Cardiac fibroblast (primary cell): ENCODE data around the gene FANCI.

Experiments
- DNase-seq, 2 donors: peaks; one replicate each; pipeline versions ENCODE4 v3.0.0 to v3.0.0-alpha.2; 2010; ENCODE audit warnings: low read depth in 2 of 2
- H3K4me3 ChIP-seq, 2 donors: replicated peaks in 1 of 2; 1 replicate in 1 of 2; 2 replicates in 1 of 2; pipeline ENCODE4 v1.5.1; 2011; ENCODE audit warnings: low read depth in 2 of 2, low read length in 2 of 2, mild to moderate bottlenecking in 2 of 2, moderate library complexity in 1 of 2
- CTCF ChIP-seq: IDR thresholded peaks from one replicate; pipeline ENCODE4 v1.5.1; 2011; ENCODE audit warnings: low read depth, mild to moderate bottlenecking, low read length, inconsistent platforms

FANCI gene

GRCh38 chr15:89358435-89358754 is 114.6 kb downstream of the FANCI start:
- no peak for TF ChIP-seq CTCF
- DNase-seq = no peak
- peak overlapping the region; percentile 45 to 56 for H3K4me3 ChIP-seq

GRCh38 chr15:89358755-89359439 is 115.1 kb downstream of the FANCI start:
- peak; percentile 86 for TF ChIP-seq CTCF
- peak overlapping the region; percentile 45 to 56 for H3K4me3 ChIP-seq
- DNase-seq = peak; percentile 77 to 83

DNA sequence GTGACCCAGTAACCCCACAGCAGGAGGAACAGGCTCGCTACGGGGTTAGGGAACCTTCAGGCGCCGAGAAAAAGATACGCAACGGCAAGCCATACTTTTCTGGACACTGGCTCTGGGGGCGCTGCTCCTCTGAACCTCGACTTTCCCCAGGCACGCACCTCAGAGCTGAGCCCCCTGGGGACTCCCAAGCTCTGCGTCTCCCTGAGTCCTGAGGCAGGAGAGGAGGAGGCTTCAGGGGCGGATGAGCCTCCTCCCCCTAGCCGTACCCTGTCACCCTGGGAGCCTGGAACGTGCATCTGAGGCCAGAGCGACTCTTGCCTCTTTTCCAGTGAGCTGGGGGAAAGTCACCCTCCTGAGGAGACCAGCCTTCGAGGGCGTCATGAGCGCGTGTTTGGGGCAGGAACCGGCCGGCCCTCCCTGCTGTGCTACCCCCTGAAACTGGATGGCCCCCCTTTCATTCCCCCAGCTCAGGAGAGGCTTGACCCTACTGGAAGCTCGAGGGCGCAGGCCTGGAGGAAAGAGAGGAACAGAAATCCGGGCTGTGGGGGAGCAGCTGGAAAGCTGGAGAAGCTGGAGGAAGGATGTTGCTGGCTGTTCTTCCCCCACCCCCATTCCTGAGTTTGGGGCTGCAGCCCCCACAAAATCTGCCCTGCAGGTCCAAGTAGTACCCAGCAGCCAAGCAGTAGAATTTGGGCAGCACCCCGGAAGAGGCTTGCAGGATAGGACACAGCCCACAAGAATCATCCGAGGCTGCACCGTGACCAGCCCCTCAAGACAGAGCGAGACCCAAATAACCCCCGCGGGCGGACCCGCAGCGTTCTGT is 115.9 kb downstream of the FANCI start:
- no peak overlapping the region for H3K4me3 ChIP-seq
- DNase-seq = no peak
- no peak for TF ChIP-seq CTCF

DNA sequence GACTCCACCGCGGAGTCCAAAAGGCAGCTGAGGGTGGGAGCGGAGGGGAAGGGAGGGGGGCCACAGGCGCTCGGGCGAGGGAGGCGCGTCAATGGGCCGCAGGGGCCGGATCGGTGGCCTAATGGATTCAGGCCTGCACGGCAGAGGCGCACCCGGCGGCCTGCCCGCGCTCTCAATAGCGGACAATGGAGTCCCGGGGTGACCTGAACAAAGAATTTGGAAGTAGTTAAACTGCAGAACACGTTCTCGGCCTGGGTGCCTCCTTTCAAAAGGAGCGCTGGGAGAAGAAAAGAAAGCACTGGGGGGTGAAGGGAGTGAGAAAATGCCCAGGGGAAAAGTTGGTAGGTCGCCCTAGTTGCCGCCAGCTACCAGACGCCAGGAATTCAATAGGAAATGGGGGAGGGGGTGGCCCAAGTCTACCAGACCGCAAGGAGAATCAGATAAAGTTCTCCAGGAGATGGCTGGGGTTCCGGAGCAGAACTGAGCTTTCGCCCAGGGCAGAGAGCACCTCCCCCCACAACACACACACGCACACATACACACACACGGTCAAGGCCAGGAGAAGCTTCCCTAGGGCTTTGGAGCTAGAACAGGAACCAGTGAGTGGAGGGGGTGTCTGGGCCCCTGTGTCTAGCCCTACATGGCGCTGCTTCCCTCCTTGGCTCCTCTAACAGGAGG is 116.7 kb downstream of the FANCI start:
- no peak overlapping the region for H3K4me3 ChIP-seq
- no peak for DNase-seq
- TF ChIP-seq CTCF = no peak

GRCh38 chr15:89361451-89362202 is 117.8 kb downstream of the FANCI start:
- peak; percentile 62 to 70 for DNase-seq
- no peak for TF ChIP-seq CTCF
- H3K4me3 ChIP-seq = no peak overlapping the region

DNA sequence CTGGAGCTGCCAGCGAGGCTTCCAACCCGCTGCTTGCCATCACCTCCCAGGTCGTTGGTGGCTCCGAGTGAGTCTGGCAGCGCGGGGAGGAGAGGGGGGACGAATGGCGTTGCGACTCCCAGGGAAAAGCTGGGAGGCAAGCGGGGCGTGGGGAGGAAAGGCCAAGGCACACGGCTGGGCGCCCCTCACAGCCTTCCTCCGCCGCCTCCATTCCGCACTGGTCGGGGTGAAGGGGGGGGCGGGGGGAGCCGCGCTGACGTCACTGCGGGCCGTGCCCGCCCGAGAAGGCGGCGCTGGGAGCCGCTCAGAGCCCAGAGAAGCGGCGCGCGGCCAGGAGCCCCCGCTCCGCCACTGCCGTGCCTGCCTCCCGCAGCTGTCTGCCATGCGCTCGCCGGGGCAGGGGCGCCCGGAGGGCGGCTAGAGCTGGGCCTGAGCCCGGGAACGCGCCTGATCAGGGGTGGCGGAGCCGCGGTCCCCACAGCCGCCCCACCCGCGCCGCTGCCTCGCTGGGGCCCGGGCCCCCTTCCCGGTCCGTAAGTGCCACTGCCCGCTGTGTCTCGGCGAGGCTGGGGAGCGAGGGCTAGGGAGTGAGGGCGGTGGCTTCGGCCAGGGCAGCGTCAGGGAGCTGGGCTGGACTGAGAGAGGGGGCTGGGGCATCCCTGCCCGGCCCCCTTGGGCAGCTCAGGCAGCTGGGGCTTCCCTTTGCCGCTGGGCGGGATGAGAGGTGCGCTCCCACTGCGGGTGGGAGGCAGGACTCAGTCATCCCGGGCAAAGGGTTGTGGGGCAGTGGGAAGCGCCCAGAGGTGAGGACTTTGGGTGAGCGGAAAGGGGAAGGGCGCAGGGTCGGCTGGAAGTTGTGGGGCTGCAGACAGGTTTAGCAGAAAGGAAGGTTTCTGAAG is 118.7 kb downstream of the FANCI start:
- no peak for DNase-seq
- H3K4me3 ChIP-seq = no peak overlapping the region
- TF ChIP-seq CTCF = no peak
